ENCODE data around the gene IMPG2. TPM values are rescaled to one million over a fixed set of nuclear protein-coding genes. Genes with fewer than 3 reads are reported as not detected.

IMPG2 gene
- total RNA-seq, 1 donor from 2014 or later = under 0.01 TPM

DNA sequence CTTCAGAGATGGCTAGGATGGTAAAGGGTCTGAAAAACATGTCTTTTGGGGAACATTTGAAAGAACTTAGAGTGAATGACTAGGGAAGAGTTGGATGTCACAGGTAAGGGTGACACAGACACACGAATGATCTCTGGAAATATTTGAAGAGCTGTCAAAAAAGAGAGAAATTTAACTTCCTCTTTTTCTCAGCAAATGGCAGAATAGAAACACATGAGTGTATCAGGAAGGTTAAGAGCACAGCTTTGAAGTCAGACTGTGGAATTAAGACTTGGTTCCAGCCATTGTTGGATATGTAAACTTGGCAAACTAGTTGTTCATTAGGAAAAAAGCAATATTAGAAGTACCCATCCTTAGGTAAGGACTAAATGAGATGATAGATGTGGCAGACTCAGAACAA, 117.7 kb downstream of the IMPG2 start:
- FAIRE-seq = no peak
- no peak for DNase-seq (ENCODE audit: low read depth)
- TF ChIP-seq, protein P1, sequence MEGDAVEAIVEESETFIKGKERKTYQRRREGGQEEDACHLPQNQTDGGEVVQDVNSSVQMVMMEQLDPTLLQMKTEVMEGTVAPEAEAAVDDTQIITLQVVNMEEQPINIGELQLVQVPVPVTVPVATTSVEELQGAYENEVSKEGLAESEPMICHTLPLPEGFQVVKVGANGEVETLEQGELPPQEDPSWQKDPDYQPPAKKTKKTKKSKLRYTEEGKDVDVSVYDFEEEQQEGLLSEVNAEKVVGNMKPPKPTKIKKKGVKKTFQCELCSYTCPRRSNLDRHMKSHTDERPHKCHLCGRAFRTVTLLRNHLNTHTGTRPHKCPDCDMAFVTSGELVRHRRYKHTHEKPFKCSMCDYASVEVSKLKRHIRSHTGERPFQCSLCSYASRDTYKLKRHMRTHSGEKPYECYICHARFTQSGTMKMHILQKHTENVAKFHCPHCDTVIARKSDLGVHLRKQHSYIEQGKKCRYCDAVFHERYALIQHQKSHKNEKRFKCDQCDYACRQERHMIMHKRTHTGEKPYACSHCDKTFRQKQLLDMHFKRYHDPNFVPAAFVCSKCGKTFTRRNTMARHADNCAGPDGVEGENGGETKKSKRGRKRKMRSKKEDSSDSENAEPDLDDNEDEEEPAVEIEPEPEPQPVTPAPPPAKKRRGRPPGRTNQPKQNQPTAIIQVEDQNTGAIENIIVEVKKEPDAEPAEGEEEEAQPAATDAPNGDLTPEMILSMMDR (IDR thresholded peaks at IDR 0.05; ENCODE audit: insufficient read depth, low read length, severe bottlenecking) = no peak
- no peaks in the 10 kb centered on the region for H3K36me3 ChIP-seq (ENCODE audit: control insufficient read depth, insufficient read depth, low read length)
- no peak overlapping the region for H3K4me3 ChIP-seq (ENCODE audit: low read depth, low read length)
- H3K27me3 ChIP-seq (ENCODE audit: control insufficient read depth, insufficient read depth, low read length) = no peaks in the 10 kb centered on the region

DNA sequence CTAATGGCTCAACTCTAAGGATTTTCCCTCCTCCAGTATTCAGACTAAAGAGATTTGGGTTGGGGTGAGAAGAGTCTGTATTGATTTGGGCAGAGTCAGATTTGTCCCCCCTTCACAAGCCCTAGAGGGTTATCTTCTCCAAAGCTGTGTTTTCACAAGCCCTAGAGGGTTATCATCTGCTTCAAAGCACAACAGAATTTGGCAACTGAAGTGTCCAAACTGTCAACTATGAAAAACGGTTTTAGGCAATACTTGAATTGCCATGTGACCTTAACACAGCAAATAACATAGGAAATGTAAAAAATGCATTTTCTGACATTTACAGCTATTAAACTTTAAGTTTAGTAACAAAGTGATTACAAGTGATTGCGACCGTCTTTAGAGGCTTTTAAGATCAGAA, 119.9 kb downstream of the IMPG2 start:
- DNase-seq (ENCODE audit: low read depth) = no peak

DNA sequence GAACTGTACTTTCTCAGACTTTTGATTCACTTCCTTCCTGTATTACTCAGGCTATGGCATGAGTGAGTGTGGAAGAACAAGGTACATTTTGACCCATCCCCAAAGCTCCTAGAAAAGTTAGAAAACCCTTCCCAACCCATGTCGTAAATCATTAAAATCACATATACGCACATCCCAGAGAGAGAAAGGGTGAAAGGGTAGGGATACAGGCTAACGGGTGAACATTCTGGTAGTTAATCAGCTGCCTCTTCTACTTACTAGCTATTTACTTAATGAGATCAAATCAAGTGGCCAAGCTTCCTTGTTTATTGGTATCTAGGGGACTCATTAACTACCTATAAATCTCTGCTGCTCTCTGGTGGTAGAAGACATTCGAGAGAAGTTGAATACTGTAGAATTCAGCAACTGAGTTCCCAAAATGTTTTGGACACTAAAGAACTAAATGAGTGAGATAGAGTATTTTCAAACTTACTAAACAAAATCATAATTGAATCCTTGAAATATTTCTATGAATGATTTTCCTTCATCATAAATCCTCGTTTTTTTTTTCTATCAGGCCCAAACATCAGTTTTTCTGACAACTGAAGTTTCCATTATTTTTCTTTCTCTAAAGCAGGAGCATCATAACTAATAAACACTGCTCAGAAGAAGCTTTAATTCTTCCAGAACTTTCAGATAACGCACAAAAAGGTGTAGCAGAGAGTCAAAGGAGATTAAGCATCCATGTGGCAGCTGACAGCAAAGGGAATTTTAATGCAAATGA, 124.2 kb downstream of the IMPG2 start:
- DNase-seq (ENCODE audit: low read depth) = peak; percentile 77
- H3K4me3 ChIP-seq (ENCODE audit: low read depth, low read length) = no peak overlapping the region
- TF ChIP-seq, protein P1 (IDR thresholded peaks at IDR 0.05; ENCODE audit: insufficient read depth, low read length, severe bottlenecking) = peak; percentile 42
- FAIRE-seq = no peak
- no peaks in the 10 kb centered on the region for H3K27me3 ChIP-seq (ENCODE audit: control insufficient read depth, insufficient read depth, low read length)
- H3K36me3 ChIP-seq (ENCODE audit: control insufficient read depth, insufficient read depth, low read length) = no peaks in the 10 kb centered on the region

More for the DNA sequence above, 119.9 kb downstream of the IMPG2 start:
- TF ChIP-seq, protein P1 (IDR thresholded peaks at IDR 0.05; ENCODE audit: insufficient read depth, low read length, severe bottlenecking) = no peak
- Histone ChIP-seq H3K36me3 (ENCODE audit: control insufficient read depth, insufficient read depth, low read length) (no peaks in the 10 kb centered on the region), H3K4me3 (ENCODE audit: low read depth, low read length) (no peak overlapping the region), H3K27me3 (ENCODE audit: control insufficient read depth, insufficient read depth, low read length) (no peaks in the 10 kb centered on the region)
- FAIRE-seq = no peak

DNA sequence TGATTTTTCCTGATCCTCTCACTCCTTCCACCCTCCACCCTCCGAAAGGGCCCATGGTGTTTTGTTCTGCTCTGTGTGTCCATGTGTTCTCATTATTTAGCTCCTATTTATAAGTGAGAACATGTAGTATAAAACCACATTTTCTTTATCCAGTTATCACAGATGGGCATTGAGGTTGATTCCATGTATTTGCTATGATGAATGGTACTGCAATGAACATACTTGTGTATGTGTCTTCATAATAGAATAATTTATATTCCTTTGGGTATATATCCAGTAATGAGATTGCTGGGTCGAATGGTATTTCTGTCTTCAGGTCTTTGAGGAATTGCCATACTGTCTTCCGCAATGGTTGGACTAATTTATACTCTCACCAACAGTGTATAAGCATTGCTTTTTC, 126.0 kb downstream of the IMPG2 start:
- TF ChIP-seq, protein P1 (IDR thresholded peaks at IDR 0.05; ENCODE audit: insufficient read depth, low read length, severe bottlenecking) = no peak
- H3K4me3 ChIP-seq (ENCODE audit: low read depth, low read length) = no peak overlapping the region
- DNase-seq (ENCODE audit: low read depth) = no peak
- no peak for FAIRE-seq
- no peaks in the 10 kb centered on the region for H3K27me3 ChIP-seq (ENCODE audit: control insufficient read depth, insufficient read depth, low read length)
- no peaks in the 10 kb centered on the region for H3K36me3 ChIP-seq (ENCODE audit: control insufficient read depth, insufficient read depth, low read length)

DNA sequence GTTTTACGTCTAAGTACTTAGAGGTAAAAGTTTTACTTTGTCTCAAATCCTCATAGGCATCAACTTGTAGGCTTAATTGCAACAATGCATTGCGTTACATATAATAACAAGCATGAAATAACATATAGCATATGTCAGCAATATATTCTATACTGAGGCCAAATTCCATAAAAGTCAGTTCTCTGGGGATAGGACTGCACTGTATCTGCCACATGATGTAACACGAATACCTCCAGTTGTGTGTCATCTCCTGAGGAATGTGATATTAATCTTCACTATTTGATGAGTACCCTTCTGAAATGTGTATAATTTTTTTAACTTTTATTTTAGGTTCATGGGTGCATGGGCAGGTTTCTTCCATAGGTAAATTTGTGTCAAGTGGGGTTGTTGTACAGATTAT, 126.4 kb downstream of the IMPG2 start:
- Histone ChIP-seq H3K36me3 (ENCODE audit: control insufficient read depth, insufficient read depth, low read length) (no peaks in the 10 kb centered on the region), H3K4me3 (ENCODE audit: low read depth, low read length) (no peak overlapping the region), H3K27me3 (ENCODE audit: control insufficient read depth, insufficient read depth, low read length) (no peaks in the 10 kb centered on the region)
- TF ChIP-seq, protein P1 (IDR thresholded peaks at IDR 0.05; ENCODE audit: insufficient read depth, low read length, severe bottlenecking) = no peak
- peak; percentile 56 for DNase-seq (ENCODE audit: low read depth)
- FAIRE-seq = no peak

DNA sequence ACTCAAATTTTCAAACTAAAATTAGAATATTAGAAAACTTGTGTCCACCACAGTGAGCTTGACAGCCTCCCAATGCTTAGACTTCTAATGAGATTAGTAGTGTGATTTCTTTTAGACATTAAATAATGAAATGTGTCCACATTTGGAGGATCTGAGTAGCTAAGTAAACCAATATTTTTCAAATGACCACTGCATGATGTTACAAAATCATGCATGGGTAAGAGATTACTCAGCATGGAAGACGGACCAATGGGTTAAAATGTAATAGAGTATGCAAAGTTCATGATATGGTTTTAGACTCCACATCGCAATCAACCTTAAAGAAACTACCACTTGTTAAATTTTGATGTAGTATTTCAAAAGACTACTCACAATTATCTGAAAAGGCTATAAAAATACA, 130.6 kb downstream of the IMPG2 start:
- H3K4me3 ChIP-seq (ENCODE audit: low read depth, low read length) = no peak overlapping the region
- TF ChIP-seq, protein P1 (IDR thresholded peaks at IDR 0.05; ENCODE audit: insufficient read depth, low read length, severe bottlenecking) = no peak
- DNase-seq (ENCODE audit: low read depth) (peak; percentile 56), FAIRE-seq (no peak)
- no peaks in the 10 kb centered on the region for H3K27me3 ChIP-seq (ENCODE audit: control insufficient read depth, insufficient read depth, low read length)
- no peaks in the 10 kb centered on the region for H3K36me3 ChIP-seq (ENCODE audit: control insufficient read depth, insufficient read depth, low read length)
